ENCODE measurements around the gene FEZ2. TPM values are rescaled to one million over a fixed set of nuclear protein-coding genes. Genes with fewer than 3 reads are reported as not detected.

FEZ2 gene
- total RNA-seq, 1 experiment from 2014 or later = 14.8 TPM

DNA sequence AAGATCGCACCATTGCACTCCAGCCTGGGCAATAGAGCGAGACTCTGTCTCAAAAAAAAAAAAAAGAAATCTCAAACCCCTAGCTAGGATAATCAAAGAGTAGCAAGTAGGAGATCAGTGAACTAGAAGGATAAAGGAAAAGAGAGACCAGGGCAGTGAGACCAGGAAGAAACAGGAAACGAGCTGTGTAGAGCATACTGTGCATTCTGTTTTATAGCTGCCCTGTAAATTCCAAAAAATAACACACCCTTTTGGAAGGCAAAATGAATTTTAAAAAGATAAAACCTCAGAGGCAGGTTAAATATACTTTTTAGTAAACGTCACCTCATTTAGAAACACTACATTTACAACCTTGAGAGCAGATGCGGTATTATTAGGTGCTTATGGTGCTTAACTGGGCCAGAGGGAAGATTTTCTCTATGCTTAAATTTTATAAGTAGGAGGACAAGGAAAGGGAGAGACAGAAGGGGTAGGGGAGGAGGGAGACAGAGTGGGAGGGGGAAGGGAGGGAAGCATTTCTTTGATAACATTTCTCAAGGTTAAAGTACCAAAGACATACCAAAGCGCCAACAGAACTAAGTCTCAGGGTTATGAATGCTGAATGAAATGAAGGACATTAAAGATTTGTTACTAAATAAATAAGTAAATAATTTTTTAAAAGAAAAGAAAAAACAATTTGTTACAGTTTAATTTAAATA lies 30.1 kb downstream of the FEZ2 start:
- POLR2A ChIA-PET = no interaction called here
- peaks cover 29% of the 10 kb centered on the region for H3K79me2 ChIP-seq (ENCODE audit: insufficient read depth, low read length)

More for the DNA sequence above, 30.1 kb downstream of the FEZ2 start:
- no peaks in the 10 kb centered on the region for H4K20me1 ChIP-seq (ENCODE audit: insufficient read depth)
- ChIA-PET RAD21 (ENCODE audit: low non-redundant PET in 1 of 2, low total read pairs in 2 of 2, uncharacterized antibody in 2 of 2, unreplicated experiment in 2 of 2) (interaction anchor here in 1 of 2 experiments (0.7 kb wide), 1 partner anchor 272 kb away, joined by 3 read pairs; no protein-coding TSS in a partner anchor), CTCF (no interaction called here)
- no peak for TF ChIP-seq POLR2A (IDR thresholded peaks at IDR 0.05; ENCODE audit: borderline replicate concordance, extremely low read depth, insufficient read depth, insufficient read length)
- no peak for TF ChIP-seq EZH2 (IDR thresholded peaks at IDR 0.05)
- TF ChIP-seq, protein P1, sequence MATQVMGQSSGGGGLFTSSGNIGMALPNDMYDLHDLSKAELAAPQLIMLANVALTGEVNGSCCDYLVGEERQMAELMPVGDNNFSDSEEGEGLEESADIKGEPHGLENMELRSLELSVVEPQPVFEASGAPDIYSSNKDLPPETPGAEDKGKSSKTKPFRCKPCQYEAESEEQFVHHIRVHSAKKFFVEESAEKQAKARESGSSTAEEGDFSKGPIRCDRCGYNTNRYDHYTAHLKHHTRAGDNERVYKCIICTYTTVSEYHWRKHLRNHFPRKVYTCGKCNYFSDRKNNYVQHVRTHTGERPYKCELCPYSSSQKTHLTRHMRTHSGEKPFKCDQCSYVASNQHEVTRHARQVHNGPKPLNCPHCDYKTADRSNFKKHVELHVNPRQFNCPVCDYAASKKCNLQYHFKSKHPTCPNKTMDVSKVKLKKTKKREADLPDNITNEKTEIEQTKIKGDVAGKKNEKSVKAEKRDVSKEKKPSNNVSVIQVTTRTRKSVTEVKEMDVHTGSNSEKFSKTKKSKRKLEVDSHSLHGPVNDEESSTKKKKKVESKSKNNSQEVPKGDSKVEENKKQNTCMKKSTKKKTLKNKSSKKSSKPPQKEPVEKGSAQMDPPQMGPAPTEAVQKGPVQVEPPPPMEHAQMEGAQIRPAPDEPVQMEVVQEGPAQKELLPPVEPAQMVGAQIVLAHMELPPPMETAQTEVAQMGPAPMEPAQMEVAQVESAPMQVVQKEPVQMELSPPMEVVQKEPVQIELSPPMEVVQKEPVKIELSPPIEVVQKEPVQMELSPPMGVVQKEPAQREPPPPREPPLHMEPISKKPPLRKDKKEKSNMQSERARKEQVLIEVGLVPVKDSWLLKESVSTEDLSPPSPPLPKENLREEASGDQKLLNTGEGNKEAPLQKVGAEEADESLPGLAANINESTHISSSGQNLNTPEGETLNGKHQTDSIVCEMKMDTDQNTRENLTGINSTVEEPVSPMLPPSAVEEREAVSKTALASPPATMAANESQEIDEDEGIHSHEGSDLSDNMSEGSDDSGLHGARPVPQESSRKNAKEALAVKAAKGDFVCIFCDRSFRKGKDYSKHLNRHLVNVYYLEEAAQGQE (IDR thresholded peaks at IDR 0.05; ENCODE audit: low read depth) = no peak
- no peak for TF ChIP-seq FOSL1 (IDR thresholded peaks at IDR 0.05; ENCODE audit: low read depth)
- no peak for TF ChIP-seq CBX3 (IDR thresholded peaks at IDR 0.05; ENCODE audit: low read depth)
- TF ChIP-seq ZNF274 (IDR thresholded peaks at IDR 0.05; ENCODE audit: low read depth, low read length) = no peak
- no peak for TF ChIP-seq JUND (IDR thresholded peaks at IDR 0.05)
- TF ChIP-seq EZH2phosphoT487 (IDR thresholded peaks at IDR 0.05; ENCODE audit: borderline replicate concordance) = no peak
- TF ChIP-seq, protein P2, sequence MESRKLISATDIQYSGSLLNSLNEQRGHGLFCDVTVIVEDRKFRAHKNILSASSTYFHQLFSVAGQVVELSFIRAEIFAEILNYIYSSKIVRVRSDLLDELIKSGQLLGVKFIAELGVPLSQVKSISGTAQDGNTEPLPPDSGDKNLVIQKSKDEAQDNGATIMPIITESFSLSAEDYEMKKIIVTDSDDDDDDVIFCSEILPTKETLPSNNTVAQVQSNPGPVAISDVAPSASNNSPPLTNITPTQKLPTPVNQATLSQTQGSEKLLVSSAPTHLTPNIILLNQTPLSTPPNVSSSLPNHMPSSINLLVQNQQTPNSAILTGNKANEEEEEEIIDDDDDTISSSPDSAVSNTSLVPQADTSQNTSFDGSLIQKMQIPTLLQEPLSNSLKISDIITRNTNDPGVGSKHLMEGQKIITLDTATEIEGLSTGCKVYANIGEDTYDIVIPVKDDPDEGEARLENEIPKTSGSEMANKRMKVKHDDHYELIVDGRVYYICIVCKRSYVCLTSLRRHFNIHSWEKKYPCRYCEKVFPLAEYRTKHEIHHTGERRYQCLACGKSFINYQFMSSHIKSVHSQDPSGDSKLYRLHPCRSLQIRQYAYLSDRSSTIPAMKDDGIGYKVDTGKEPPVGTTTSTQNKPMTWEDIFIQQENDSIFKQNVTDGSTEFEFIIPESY (IDR thresholded peaks at IDR 0.05; ENCODE audit: extremely low read depth, insufficient replicate concordance, low read length) = no peak
- no peak for TF ChIP-seq SP1 (IDR thresholded peaks at IDR 0.05; ENCODE audit: low read depth)
- TF ChIP-seq SIN3A (IDR thresholded peaks at IDR 0.05; ENCODE audit: low read depth) = no peak
- no peak for TF ChIP-seq RAD21 (IDR thresholded peaks at IDR 0.05; ENCODE audit: low read depth)
- TF ChIP-seq TCF7L2 (IDR thresholded peaks at IDR 0.05; ENCODE audit: borderline replicate concordance, extremely low read depth, insufficient read depth, insufficient read length) = no peak
- no peak for TF ChIP-seq ZFX (IDR thresholded peaks at IDR 0.05)
- TF ChIP-seq, protein P3, sequence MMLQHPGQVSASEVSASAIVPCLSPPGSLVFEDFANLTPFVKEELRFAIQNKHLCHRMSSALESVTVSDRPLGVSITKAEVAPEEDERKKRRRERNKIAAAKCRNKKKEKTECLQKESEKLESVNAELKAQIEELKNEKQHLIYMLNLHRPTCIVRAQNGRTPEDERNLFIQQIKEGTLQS (IDR thresholded peaks at IDR 0.05) = no peak
- no peak for TF ChIP-seq EGR1 (IDR thresholded peaks at IDR 0.05; ENCODE audit: low read depth)
- no peak for TF ChIP-seq SRF (IDR thresholded peaks at IDR 0.05; ENCODE audit: low read depth)
- H3K9ac ChIP-seq (ENCODE audit: low read length) = peak overlapping the region; percentile 56; the same call in 1 of the 2 replicates
- H3K27me3 ChIP-seq (ENCODE audit: insufficient read depth, low read length) = no peaks in the 10 kb centered on the region
- no peaks in the 10 kb centered on the region for H3K9me3 ChIP-seq (ENCODE audit: control insufficient read depth in 1 of 2, insufficient read depth in 1 of 2, low read depth in 1 of 2, low read length in 2 of 2)
- no peak overlapping the region for H2AFZ ChIP-seq (ENCODE audit: low read depth, low read length, poor library complexity, severe bottlenecking)
- BruUV-seq (replicated peaks) = no TSS peak
- DNase-seq (ENCODE audit: low read depth, low spot score) = no peak
- peak overlapping the region; percentile 68; the same call in 1 of the 2 replicates for H3K4me2 ChIP-seq (ENCODE audit: low read length)
- no peak overlapping the region for H3K4me3 ChIP-seq (replicated peaks in 1 of 2; ENCODE audit: low read depth in 1 of 2, low read length in 2 of 2)
- H3K36me3 ChIP-seq (ENCODE audit: control insufficient read depth in 1 of 2, insufficient read depth in 2 of 2, low read length in 2 of 2) = no peaks in the 10 kb centered on the region; a peak in 1 of 4 replicates
- H3K4me1 ChIP-seq (ENCODE audit: control insufficient read depth in 1 of 2, insufficient read depth in 2 of 2, low read length in 2 of 2) = peaks cover 37 to 62% of the 10 kb centered on the region in 2 experiments
- peak overlapping the region; percentile 52; the same call in 1 of the 2 replicates for H3K27ac ChIP-seq (ENCODE audit: low read depth, low read length)
- intact Hi-C loops (cut with micrococcal nuclease) = loop anchor here (10.0 kb wide), 1 partner anchor 213 kb away; the partner anchor contains the start of gene CRIM1
- no peak for ATAC-seq
- no peaks in the 10 kb centered on the region for H3K9me2 ChIP-seq (ENCODE audit: insufficient read depth)
